ENCODE data around the gene SKAP1.
"Not testable (repeated sequence)": the region's sequence is repeated elsewhere in the genome, so short reads cannot be mapped to it uniquely, and the experiment has no call there.

Gene SKAP1

DNA sequence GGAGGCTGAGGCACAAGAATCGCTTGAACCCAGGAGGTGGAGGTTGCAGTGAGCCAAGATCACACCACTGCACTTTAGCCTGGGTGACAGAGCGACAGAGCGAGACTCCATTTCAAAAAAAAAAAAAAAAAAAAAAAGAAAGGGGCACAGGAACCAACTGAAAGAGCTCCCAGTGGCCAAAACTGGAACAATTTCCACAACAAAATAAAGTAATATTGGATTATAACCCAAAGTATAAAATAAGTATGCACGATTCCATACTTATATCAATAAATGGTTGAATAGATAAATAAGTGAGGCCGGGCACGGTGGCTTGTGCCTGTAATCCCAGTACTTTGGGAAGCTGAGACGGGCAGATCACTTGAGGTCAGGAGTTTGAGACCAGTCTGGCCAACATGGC is 19.2 kb downstream of the SKAP1 start:
- not testable (repeated sequence) for DNase-seq

DNA sequence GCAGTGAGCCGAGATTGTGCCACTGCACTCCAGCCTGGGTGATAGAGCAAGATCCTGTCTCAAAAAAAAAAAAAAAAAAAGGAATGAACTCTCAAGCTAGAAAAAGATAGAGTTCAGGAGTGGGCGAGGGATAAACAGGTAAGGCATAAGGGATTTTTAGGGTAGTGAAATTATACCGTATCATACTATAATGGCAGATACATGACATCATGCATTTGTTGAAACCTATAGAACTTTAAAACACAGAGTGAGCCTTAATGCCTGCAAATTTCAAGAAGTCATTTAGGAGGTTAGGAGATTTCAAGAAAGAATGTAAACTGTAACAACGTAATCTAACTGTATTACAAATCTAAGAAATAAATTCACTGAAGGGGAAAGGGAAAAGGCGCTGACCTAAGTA is 20.4 kb downstream of the SKAP1 start:
- DNase-seq, result no peak

DNA sequence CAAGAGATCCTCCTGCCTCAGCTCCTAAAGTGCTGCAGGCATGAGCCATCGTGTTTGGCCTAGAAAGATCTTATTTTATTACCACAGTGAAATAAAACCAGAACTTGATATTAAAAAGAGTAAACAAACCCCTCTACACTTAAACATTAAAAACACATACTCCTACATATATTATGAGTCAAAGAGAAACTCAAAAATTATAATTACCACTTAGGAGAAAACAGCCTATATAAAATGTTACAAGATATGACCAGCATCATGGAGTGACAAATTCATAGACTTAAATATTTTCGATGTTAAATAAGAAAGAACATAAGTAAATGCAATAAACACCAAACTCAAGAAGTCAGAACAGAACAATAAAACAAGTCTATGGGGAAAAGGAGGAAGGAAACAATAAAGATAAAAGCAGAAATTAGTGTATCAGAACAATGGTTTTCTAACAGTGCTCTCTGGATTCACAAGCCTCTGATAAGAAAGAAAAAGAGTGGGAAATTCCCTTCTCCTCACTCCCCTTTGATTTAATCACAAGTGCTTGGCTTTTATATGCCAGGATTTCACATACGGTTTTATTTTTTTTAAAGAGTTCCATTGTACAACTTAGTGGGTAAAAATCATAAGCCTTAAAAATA is 23.0 kb downstream of the SKAP1 start:
- no peak for DNase-seq

DNA sequence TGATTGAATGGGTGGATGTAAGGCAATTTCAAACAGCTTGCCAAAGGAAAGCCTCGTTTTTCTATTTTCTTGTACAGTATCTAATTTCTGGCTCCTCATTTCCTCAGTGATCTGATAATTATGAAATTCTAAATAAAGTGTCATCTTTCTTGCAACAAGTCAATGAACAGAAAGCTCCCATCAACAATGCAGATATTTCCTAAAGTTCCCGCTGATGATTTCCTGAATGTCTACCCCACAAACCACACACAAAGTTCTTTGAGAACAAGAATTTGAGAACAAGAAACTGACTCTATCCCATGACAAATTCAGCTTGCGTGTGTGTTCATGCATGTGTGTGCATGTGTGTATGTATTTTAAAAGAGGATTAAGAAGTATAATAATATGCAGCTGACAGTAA is 35.2 kb downstream of the SKAP1 start:
- no peak for DNase-seq

DNA sequence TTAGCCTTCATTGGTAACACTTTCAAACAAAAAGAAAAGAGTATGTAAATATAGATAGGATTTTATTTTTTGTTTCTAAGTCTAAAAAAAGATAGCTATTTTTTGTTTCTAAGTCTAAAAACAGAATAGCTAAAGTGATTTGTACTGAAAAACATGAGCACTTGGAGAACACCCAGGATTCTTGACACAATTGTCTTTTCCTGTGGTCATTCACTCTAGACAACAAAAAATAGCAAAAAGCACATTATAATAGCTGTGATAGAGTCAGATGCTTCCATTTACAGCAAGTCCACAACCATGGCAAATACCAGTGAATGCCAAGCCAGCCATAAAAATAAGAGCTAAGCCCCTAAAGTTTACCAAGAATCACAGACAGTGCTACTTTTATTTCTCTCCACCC is 36.7 kb downstream of the SKAP1 start:
- DNase-seq, result no peak

DNA sequence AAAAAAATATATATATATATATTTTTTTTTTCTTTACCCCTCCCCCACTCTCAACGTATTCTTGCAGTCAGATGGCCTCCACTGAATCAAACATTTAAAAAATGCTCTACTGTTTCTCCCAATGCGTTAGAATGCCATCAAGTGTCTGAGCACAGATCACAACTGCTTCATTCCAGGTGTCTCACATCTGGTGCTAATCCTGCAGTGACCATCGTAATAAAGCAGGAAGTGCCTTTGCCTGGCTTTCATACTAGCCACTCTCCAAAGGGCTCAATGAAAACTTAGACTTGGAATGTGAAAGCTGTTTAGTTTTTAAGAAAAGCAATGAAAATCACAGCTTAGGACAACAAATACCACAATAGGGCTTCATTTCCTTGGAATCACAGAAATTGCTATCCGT is 37.2 kb downstream of the SKAP1 start:
- DNase-seq, result no peak

DNA sequence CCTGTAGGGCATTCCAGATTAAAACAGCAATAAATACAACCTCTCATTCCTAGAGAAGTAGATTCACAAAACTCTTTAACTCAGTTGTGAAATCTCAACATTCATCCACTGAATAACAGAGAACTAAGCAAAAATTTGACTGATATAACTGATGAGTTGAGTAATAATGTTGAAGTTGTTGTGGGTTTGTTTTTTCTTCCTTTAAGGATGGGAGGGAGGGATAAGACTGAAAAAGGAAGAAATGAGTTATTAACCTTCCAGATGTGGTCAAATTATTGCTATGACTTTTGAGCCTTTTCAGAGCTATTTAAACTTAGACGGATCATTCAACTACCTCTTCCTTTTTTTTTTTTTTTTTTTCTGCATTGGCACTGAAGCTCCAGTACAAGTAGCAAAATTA is 38.6 kb downstream of the SKAP1 start:
- DNase-seq, result no peak

DNA sequence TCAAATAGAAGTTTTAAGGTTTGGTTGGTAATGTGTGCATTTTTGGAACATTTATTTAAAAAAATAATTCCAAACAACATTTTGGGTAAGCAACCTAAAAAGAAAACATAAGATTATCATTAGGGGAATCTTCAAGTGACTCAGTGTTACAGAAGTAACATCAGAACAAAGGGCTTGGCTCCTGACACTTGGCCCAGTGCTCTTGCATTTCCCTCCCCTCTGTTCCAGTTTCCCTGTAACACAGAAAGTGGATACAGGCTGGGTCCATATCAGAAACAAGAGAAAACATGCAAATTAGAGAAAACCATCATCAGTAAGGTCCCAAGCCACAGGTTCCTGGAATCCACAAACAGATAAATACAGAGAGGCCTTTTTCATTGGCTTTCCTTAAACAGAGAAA is 40.1 kb downstream of the SKAP1 start:
- DNase-seq, result no peak

DNA sequence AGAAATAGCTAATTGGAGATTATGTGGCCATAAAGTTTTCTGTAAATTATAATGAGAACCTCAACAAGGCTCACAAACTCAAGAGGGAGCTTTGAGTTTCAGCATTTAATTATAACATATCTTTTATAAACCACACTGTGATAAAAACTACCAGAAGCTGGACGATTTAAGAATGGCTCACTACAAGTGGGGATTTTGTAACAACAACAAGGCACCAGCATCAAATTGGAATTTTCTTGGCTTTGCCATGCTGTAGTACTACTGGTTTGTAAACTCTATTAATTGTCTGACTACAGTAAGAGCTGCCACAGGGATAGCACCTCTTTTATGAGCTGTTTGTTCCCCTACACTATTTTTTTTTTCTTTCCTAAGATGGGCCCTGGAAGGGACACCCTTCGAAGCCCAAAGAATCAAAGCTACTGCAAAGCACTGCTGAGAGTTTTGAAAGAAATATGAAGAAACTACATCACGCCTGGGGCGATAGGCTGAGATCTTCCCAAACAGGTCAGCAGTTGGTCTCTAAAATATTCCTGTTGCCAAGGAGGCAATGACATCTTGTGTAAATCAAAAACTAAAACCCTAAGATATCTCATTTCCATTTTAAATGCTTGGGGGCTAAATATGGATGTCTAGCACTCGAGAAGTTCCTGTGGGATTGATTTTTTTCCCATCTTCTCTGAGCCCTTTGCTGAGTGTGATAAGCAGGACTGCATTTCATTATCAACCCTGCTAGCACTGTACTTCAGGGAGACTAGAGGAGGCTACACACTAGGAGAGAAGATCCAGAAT is 40.9 kb downstream of the SKAP1 start:
- DNase-seq, result no peak

DNA sequence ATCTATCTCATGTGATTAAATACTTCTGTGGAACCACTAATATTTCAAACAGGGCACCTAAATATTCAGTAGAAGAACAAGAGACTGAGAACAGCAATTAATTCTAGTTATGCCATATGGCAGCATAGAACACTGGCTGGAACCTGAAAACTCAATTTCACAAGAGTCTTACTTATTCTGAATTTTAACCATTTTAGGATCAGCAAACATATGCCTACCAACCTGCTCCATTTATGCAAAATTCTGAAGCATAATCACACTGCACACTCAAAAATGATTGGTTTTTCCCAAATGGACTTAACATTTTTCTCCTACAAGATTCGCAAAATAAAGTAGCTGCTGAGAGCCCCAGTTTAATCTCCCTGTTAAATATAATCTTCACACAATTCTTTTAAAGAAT is 43.2 kb downstream of the SKAP1 start:
- no peak for DNase-seq

DNA sequence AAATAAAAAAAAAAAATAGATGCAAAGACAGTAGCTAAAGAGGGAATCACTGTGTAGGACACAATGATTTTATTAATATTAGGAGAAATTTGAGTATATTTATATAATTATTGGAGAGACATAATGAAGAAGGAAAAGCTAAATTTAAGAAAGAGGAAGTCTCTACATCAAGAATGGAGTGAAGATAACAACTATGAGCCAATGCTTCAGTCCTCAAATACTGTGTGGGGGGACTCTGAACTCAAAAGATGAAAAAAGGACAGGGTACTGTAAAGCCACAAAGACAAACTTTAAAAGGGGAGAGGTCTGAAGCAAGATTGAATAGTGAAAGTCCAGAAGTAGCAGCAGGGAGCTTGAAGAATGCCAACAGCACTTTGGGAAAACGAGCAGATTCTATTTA is 44.7 kb downstream of the SKAP1 start:
- DNase-seq, result no peak

DNA sequence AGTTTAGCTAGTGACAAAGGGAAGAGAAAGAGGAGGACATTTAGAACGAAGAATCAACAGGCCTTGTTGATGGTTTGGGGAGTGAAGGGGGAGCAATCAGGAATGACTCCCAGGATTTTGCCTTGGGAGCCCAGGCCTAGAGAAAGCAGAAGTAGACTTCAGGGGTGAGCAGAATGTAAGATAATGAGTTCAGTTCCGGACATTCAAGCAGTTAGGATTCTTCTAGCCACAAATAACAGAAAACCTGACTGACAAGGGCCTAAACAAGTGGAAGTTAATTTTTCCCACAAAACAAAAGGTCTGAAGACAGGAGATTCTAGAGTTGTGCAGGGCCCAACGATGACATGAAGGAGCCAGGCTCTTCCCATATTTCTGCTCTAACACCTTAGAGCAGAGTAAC is 45.9 kb downstream of the SKAP1 start:
- DNase-seq, result no peak

DNA sequence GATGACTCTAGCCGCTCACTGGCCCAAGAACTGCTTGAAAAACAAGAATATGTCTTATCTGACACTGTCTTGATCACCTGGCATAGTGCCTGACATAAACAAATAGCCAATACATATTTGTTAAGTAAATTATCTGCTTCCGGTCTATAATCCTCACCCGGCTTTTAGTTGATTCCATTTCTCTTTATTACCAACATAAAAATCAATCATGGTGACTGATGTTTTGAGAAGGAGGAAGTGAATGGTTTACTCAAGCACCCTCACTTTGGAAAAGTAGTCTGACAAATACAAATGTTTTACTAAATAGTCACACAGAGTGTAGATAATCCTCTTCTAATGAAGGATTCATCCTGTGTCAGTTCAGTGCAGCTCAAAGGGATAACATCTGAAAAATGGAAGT is 47.0 kb downstream of the SKAP1 start:
- DNase-seq, result no peak

DNA sequence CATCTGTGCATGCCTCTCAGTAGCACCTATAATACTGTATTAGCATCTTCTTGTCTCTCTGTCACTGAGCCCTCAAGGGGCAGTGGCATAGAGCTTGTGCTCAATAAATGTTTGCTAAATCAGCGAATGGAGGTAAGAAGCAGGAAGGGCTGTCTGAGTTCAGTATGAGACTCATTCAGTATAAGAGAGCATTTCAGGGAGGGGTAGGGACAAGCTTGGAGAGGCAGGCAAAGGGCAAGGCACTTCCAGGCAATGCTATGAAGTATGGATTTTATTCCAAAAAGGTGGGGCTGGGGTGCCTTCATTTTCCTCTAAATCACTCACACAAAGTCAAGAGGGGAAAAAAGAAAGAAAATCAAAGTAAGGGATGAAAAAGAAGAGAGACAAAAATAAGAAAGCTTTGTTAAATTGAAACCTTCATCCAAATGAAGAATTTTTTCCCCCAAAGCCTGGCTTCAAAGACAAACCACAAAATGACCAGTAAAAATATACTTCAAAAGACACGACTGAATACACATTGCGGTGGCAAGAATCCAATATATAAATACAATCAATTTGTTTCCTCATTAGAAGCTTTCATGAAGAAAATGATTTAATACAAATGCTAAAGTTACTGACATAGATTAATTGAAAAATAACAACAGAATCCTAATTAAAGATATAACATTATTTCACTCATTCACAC is 51.2 kb downstream of the SKAP1 start:
- DNase-seq, result no peak

DNA sequence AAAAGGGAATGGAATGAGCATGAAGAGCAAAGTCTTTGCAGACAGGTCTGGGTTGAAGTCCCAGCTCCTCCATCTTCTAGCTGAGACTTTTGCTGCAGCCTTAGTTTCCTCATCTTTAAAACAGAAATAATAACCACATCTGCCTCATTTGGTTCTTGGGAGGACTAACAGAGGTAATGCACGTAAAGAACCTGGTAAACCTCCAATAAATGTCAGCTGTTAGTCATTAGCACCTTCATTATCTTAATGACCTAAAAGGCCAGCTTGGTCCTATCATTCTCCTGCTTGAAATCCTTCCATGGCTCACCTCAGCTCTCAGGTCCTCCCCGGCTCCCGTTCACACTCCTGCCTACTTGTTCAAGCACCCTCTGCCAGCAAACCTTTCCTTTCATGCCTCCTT is 51.8 kb downstream of the SKAP1 start:
- no peak for DNase-seq

DNA sequence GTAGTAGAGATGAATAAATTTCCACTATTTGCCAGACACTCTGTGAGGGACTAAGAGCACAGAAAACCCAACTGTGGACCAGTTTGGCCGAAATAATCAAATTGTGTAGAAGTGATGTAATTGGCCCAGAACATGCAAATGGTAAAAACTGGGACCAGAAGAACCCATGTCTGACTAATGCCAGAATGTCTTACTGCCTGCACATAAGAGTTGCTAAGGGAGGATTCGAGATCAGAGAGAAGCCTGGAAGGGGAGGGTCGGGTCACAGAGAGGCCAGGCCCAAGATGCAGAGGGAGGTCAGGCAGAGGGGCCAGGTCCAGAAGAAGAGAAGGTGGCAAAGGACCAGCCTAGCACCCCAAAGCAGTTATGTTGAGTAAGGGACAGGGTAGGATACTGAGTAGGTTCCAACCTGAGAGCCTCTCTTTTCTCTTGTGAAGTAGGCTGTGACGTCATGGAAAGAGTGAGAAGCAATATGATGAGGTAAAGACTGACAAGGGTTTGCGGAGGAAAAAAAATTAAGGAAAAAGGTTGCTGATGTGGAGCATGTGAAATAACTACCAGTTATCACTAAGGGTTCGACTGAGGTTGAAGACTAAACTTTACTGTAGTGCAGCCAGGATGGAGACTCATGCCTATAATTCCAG is 53.2 kb downstream of the SKAP1 start:
- no peak for DNase-seq

DNA sequence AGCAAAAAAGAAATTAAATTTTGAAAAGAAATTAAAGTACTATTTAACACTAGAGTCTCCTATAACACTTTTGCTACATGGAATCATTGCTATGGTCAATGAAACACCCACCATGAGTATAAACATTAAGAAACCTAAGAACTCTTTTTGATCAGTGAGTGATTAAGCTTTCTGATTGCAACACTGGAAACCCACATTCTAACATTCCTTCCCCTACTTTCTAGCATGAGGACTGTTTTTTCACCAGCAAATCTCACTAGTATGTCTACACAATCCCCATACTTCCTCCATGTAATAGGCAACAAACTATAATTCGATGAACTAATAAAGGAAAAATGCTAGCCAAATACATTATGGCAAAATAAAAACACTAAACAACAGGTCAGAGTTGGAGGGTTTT is 54.7 kb downstream of the SKAP1 start:
- DNase-seq, result no peak

DNA sequence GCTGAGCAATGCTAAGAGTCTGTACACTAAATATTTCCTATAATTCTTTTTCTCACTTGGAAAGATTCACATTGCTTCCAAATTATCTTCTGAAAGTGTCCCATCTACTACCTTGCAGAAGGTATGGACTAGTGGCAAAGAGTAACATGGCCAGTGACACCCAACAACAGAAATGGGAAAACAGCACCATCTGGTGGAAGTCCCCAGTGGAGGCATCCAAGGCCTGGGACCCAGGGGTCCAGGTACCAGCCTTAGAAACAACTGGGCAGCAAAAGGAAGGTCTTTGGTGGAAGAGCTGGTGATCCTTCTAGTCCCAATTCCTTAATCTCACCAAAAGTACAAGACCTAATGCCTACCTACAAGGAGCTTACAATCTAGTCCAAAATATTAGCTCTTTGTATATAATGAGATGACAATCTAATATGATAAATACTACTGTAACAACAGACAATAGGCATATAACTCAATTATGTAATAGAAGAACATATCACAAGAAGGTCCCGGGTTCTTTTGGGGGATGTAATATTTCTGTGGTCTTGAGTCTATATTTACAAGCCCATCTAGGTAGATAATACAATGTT is 55.3 kb downstream of the SKAP1 start:
- DNase-seq, result no peak

DNA sequence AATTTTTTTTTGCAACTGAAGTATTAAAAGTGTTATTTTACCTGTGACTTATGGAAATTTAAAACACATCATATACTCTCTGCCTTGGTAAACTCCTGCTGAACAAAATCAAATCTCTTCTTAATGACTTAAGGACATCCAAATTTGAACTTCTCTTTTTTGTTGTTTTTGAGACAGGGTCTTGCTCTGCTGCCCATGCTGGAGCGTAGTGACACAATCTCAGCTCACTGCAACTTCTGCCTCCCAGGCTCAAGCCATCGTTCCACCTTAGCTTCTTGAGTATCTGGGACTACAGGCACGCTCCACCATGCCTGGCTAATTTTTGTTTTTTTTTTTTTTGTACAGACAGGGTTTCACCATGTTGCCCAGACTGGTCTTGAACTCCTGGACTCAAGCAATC is 56.1 kb downstream of the SKAP1 start:
- no peak for DNase-seq

DNA sequence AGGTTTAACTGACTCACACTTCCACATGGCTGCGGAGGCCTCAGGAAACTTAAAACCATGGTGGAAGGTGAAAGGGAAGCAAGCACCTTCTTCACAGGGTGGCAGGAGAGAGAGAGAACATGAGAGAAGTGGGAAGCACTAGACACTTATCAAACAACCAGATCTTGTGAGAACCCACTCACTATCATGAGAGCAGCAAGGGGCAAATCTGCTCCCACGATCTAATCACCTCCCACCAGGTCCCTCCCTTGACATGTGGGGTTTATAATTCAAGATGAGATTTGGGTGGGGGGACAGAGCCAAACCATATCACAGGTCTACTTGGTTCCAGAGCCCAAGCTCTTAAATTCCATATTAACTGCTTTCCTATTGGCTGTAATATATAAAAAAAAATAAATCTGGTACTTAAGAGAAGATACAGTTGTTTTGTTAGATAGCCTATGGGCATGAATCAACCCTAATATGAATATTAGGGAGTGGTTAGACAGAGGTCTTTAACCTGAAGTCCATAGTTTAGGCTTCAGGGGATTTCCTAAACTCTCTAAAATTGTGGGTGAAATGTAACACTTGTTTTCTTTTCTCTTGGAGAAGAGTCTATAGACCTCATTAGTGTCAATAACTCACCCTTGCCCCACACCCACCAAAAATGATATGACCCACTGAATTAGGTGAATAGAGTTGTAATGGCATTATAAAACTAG is 56.7 kb downstream of the SKAP1 start:
- no peak for DNase-seq

DNA sequence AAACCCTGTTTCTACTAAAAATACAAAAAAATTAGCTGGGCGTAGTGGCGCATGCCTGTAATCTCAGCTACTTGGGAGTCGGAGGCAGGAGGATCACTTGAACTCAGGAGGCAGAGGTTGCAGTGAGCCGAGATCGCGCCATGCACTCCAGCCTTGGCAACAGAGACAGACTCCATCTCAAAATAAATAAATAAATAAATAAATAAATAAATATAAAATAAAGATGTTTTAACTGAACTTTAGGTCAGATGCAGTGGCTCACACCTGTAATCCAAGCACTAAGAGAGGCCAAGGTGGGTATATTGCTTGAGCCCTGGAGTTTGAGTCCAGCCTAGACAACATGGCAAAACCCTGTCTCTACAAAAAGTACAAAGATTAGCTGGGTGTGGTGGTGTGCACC is 61.0 kb downstream of the SKAP1 start:
- DNase-seq, result not testable (repeated sequence)

DNA sequence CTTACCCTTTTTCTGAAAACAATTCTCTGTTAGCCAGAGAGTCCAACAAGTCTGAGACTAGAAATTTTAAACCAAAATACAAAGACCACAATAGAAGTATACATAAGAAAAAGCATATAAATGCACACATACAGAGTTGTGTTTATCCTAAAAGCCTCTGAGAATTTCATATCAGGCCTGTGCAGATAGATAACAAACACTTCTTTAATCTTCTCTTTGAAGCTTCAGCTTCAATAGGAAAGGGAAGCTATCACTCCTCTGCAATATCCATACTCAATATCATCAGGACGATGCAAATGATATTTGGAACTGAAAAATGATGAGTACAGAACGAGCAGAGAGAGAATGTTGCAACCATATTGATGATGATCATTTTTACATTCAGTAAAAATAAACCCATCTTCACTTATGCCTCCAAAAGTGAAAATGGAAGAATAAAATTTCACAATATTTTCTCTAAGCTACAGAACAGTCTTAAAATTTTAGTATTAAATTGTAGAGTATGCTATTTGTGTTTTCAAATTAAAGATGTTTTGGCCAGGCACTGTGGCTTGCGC is 61.6 kb downstream of the SKAP1 start:
- DNase-seq, result no peak

DNA sequence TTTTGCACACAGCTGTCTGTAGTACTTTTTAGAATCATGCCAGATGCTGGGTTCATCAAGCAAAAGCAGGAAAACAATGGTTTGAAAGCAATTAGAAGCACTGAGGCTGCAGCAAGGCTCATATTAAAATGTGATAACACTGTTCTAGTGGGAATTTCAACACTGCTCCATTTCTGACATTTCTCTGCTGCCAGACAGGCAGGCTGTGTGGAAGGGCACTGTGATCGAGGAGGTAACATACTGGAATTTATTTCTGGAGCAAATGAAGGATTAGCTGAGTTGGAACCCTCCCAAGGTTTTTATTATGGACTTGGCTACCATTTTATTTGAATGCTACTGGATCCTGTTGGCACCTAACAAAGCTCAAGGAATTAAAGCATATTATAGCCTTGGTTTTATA is 66.9 kb downstream of the SKAP1 start:
- DNase-seq, result no peak

Data from GF-D8 (cell line).